ENCODE results near the gene CLK1.
"Not testable (repeated sequence)": the region's sequence is repeated elsewhere in the genome, so short reads cannot be mapped to it uniquely, and the experiment has no call there.

CLK1 gene

DNA sequence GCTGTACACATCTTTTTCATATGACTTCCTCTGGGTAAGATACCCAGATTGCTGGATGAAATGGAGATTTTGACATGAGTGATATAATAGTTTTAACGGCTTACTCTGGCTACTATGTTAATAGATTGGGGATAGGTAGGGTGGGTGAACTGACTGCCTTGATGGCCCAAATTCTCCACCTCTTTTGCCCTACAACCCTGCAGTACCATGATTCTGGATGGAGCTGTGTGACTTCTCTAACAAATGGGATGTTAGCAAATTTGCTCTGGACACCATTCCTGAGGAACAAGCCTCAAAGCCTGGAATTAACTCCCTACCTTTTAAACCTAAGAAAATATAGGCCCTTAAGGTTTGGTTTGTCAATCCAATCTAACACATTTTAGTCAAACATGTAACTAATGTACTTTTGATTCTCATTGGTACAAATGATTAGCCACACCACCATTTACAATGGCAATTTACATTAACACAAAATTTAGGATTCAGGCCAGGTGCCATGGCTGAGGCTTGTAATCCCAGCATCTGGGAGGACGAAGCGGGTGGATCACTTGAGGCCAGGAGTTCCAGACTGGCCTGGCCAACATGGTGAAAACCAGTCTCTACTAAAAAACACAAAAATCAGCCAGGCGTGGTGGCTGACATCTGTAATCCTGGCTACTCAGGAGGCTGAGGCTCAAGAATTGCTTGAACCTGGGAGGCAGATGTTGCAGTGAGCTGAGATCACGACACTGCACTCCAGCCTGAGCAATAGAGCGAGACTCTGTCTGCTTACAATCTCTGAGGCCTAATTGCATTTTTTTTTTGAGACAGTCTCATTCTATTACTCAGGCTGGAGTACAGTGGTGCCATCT is 12.8 kb downstream of the CLK1 start:
- DNase-seq (ENCODE audit: low read depth in 2 of 2), result no peak

DNA sequence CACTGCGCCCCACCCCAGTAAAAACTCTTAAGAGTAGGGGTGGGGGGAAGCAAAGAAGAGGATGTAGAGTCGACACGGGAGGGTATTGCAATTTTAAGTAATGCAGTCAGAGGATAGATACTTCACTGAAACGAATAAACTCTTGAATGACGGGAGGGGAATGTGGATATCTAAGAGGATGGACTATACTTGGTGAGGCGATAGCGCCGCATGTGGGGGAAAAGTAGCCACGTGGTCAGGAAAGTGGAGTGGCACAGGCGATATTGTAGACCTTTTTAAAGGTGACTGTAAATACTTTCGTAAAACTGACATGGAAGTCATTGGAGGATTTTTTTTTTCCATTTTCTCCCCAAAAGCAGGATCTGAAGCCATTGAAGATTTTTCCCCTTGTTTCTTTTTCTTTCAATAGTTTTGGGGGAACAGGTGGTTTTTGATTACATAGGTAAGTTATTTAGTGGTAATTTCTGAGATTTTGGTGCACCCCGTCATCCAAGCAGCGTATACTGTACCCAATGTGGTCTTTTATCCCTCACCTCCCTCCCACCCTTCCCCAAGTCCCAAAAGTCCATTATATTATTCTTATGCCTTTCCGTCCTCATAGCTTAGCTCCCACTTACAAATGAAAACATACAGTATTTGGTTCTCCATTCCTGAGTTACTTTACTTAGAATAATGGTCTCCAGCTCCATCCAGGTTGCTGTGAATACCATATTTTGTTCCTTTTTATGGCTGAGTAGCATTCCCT is 13.8 kb downstream of the CLK1 start:
- no peak for DNase-seq (ENCODE audit: low read depth in 2 of 2)

DNA sequence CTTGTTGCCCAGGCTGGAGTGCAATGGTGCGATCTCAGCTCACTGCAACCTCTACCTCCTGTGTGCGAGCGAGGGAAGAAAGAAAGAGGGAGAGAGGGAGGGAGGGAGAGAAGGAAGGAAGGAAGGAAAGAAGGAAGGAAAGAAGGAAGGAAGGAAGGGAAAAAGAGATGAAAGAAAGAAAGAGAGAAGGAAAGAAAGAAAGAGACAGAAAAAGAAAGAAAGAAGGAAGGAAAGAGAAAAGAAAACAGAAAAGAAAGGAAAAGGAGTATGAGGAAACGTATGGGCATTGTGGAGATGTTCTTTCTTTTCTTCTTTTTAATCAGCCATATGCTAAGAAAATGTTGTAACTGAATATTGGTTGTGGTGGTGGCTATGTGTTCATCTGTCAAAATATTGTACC is 16.5 kb downstream of the CLK1 start:
- no peak for DNase-seq (ENCODE audit: low read depth in 2 of 2)

DNA sequence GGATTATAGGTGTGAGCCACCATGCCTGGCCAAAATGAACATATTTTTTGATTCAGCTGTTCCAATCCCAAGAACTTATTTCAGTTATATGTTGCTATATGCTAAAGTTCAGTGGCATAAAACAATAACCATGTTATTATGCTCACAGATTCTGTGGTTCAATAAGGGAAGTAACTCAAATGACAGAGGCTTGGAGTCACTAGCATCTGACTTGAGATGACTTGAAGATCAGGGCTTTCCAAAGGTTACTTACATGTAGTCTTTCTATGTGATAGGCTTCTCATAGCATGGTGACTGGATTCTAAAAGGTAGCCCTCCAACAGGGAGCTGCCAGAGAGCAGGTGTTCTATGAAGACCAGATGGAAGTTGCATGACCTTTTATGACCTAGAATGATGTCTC is 17.2 kb downstream of the CLK1 start:
- DNase-seq (ENCODE audit: low read depth in 2 of 2), result no peak

DNA sequence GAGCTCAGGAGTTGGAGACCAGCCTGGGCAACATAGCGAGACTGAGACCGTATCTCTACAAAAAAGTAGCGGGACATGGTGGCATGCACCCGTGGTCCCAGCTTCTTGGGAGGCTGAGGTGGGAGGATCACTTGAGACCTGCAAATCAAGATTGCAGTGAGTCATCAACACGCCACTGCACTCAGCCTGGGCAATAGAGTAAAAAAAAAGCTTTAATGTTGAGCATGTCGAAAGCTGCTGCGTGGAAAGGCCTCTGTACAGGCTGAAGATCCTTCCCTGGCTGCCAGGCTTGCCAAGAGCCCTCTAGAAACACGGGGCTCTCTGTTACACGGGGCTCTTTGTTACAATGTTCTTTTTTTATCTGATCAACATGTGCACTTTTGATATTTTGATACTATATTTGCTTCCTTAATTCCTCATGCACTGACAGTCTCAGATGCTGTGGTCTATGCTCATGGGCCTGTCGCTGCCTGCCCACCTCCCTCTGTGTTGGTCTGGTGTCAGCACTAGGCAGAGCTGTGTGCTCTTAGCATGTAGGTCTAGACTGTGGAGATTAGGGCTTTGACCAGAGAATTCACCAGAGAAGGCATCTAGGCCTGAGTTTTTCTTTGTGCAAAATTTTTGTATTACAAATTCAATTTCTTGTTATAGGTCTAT is 18.7 kb downstream of the CLK1 start:
- no peak for DNase-seq (ENCODE audit: low read depth in 2 of 2)

DNA sequence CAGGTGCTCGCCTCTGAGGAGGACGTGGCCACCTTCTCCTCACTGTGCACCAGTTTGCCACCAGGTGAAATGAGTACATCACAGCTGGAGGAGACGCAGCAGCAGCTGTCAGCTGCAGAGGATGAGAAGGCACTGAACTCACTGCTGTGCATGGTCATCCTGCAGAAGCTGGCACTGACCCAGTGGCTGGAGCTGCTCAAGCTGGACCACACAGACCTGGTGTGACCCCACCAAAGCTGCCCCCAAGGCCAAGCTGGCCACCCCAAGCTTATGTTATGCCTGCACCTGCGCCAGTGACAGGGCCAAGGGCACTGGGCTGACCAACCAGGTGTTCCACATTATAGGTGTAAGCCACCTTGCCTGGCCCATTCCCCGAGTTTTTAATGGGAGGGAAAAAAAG is 19.3 kb downstream of the CLK1 start:
- no peak for DNase-seq (ENCODE audit: low read depth in 2 of 2)

DNA sequence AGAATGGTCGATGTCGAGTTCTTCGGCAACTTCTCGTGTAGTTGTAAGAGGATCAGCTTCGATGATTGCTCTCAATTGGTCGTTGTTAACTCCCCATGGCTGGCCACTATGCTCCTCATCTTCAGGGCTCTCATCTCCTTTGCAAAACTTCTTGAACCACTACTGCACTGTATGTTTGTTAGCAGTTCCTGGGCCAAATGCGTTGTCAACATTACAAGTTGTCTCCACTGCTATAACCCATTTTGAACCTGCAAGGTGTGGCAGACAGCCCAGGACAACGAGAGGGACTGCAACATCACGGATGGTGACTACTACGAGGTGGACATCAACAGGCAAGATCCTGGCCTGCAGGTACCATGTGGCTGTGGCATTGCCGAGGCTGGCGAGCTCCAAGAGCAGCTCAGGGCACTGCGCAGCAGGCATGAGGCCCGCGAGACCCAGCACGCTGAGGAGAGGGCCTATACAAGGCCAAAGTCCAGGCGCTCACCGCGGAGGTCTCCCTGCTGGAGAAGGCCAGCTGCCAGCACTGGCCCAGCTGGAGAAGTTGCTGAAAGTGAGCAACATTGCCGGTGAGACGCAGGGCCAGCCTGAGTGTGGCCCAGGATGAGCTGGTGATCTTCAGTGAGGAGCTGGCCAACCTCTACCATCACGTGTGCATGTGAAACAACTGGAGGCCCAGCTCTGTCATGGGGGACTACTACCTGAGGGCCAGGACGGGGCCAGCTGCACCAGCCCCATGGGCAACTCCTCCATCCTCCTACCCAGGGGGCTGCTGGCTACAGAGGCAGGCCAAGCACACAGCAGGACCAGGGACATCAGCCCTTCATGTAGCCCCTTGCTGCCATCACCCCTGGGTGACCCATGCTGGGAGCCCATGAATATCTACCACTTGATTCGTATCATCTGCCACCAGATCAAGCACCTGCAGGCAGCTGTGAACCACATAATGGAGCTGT is 20.2 kb downstream of the CLK1 start:
- no peak for DNase-seq (ENCODE audit: low read depth in 2 of 2)

DNA sequence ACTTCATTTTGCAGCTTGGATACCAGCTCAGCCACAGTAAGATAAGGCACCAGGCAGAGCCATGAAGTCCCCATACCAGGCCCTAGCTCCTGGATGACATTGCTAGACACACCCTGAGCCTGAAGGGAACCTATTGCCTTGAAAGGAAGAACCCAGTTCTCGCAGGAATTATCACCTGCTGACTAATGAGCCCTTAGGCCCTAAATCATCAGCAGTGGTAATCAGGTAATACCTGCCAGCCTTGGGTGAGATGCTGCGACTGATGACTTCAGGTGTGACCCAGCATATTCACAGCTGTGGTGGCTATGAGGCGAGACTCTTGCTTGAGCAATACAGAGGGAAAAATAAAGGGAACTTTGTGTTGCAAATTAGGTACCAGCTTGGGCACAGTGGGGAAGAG is 24.9 kb downstream of the CLK1 start:
- DNase-seq (ENCODE audit: low read depth in 2 of 2), result no peak

DNA sequence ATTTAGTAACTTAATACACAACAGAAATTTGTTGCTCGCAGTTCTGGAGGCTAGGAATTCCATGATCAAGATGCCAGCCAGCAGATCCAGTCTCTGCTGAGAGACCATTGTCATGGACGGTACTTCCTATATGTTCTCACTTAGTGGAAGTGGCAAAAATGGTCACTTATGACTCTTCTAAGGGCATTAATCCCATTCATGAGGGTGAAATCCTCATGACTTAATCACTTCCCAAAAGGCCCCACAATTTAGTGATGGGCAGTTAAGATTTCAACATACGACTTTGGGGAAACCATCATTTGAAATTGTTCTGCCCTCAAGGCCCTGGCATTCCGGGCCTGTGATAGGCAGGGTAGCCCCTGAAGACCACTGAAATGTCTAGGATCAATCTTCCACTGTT is 29.8 kb downstream of the CLK1 start:
- DNase-seq (ENCODE audit: low read depth in 2 of 2), result no peak

DNA sequence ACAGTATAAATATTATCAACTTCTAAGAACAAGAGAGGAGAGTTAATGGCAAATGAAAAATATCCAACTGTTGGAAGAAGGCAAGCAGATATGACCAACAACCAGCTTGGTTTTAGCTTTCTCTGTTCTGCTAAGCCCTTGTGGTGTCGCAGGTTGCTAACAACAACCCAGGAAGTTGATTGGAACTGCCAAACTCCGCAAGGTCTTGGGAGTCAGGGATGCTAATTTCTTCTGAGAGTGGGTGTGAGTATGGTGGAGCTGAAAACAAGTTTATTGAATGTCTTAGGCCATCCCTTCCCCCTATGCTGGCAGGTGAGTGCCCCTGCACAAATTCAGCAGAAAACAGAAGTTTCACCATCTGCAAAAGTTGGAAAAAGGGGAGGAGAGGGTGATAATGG is 35.2 kb downstream of the CLK1 start:
- DNase-seq (ENCODE audit: low read depth in 2 of 2), result no peak

DNA sequence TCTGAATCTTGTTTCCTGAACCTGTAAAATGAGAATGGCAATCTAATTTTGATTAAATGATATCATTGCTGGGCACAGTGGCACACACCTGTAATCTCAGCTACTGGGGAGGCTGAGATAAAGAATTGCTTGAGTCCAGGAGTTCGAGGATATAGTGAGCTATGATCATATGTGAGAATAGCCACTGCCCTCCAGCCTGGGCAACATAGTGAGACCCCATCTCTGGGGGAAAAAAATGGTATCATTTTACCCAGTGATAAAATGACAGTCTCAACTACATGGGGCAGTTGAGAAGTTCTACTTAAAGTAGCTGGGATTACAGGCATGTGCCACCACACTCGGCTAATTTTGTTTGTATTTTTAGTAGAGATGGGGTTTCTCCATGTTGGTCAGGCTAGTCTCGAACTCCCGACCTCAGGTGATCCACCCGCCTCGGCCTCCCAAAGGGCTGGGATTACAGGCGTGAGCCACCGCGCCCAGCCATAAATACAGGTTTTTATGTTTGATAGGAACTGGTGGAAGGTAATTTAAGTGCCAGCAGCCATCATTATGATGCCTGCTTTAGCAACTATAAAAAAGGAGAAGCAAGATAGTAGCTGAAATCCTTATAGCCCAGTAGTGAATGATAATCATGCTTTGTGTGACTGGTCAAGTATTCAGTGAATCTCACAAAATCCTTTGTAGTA is 35.7 kb downstream of the CLK1 start:
- no peak for DNase-seq (ENCODE audit: low read depth in 2 of 2)

DNA sequence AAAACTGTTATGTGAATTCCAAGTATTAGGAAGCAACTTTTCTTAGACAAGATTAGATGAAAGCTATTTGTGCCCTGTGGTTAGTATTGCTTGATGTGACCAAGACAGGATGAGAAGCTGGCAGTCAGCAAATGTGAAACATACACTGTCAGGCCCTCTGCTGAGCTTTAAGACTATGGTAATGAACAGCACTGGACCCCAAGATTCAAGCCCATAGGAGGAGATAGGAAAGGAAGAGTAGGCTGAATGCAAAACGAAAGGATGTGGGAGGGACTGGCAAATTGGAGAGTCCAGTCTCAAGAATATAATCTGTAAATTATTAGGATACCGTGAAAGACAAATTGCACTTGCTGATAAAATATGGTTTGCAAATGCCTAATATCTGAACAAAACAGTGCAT is 36.4 kb downstream of the CLK1 start:
- DNase-seq (ENCODE audit: low read depth in 2 of 2), result no peak

DNA sequence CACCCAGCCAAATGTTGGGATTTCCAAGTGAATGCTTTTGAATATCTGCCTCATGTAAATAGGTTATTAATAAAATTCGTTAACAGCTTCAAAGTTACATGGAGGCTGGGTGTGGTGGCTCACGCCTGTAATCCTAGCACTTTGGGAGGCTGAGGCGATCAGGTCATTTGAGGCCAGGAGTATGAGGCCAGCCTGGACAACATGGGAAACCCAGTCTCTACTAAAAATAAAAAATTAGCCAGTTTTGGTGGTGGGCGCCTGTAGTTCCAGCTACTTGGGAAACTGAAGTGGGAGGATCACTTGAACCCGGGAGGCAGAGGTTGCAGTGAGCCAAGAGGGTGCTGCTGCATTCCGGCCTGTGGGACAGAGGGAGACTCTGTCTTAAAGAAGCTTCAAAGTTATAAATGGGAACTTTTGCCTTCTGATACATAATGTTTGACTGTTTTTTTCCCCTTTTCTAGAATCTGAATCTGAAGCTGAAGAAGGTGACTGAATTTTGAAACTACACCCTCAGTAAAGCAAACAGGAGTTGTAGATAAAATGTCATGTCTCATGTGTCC is 42.7 kb downstream of the CLK1 start:
- no peak for DNase-seq (ENCODE audit: low read depth in 2 of 2)

DNA sequence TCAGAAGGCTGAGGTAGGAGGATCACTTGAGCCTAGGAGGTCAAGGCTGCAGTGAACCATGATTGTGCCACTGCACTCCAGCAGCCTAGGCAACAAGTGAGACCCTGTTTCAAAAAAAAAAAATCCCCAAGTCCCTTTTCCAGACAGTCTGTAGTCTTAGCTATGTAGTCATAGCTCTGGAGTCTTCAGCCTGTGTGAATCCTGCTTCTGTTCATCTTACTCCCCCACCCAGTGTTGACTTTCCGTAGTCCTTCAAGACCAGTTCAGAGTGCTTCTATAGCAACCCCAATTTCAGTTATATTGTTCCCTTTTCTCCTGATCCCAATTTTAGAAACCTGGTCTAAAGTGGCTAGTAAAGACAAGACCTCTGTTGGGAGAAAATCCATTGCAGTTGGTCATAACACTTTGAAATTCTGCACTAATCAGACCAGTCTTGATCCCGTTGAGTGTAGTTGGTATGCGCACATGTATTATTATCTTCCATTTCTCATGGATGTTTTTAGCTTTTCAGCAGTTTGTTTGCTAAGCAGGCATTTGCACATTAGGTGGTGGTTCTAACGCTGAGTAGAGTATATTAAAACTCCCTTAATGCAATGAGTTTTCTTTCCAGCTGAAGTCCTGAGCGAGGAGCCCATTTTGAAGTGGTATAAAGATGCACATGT is 43.8 kb downstream of the CLK1 start:
- DNase-seq (ENCODE audit: low read depth in 2 of 2), result no peak

DNA sequence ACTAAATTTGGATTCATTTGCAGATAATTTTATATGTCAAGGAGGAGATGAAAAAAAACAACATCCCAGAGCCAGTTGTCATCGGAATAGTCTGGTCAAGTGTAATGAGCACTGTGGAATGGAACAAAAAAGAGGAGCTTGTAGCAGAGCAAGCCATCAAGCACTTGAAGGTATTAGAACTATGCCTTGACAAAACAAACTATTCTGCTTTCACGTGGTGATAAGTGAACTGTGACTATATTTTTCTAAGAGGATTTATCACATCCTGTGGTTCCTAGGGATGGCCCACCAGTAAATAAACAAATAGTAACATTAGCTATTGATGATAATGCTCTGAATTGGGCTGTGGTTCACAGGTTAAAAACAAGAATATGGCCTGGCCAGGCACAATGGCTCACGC is 45.7 kb downstream of the CLK1 start:
- not testable (repeated sequence) for DNase-seq (ENCODE audit: low read depth in 2 of 2)

DNA sequence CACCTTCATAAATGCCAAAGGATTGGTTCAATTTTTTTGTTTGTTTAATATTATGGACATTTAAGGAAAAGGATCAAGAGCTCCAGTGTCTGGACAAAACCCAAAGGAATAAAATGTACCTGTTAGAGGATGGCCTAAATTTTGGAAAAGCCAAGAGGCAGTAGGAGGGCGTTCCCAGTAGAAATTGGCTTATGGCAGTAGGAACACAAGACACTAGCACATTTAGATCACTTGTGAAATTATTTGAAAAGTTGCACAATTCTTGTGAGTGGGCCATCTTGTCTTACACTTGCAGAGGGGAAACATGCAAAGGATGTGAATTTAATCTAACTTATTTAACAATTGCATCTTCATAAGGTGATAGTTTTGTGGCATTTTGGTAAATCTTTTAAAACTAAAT is 49.5 kb downstream of the CLK1 start:
- no peak for DNase-seq (ENCODE audit: low read depth in 2 of 2)

DNA sequence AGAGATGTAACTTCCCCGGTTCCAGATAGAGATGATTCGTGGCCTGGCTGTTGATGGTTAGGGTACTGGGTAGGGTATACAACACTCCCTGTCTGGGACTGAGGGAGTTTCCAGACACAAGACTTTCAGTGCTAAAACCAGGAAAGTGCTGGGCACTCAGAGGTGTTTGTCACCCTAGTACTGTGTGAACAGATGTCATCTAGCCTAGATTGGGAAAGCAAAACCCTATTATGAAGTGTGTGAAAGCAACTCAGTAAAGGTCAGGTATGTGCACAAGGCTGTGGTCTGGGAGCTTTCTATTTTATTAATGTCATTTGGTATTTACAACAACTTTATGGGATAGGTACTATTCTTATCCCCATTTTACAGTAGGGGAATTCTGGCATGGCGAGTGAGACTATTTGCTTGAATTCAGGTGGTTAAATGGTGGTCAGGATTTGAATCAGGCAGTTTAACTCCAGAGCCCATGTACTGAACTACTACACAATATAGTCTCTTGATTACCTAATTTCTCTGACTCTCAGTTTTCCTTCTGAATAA is 50.1 kb downstream of the CLK1 start:
- no peak for DNase-seq (ENCODE audit: low read depth in 2 of 2)

DNA sequence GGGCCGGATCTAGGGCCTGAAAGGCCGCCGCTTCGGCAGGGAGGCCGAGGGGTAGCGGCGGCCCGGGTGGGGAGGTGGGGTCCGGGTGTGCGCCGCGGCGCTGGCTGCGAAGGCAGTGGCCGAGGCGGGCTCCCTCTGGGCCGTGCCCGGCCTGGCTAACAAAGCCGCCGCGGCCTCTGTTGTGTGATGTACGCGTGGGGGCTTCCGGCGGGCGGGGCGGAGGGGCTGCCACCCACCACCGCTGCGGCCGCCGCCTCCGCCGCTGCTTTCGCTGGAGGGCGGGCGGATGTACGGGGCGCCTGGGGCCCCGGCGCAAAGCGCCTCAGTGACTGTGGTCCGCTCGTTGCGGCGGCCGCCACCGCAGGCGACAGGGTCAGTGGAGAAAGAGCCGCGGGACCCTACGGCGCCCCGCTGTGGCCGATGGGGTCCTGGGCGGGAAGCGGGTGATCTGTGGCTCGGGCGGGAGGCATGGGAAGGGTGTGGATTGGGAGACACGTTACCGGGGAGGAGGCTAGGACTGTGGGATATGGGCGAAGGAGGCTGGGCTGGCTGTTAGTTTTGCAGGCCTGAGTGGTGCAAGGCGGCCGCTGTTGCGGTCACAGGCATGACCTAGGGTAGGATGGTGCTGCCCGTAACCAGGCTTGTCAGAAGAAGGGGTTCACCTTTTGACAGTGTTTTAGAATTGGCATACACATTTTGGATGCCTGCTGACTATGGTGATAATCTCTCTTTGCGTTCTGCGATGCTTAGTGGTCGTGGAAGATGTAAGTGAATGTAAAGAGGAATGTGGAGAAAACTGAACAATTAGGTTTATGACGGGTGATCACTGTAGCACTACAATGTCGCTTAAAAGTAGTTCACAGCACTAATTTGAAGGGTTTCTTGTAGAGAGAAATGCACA is 52.1 kb downstream of the CLK1 start:
- DNase-seq (ENCODE audit: low read depth in 2 of 2), result peak; percentile 25 to 46

Data from stimulated activated CD4-positive, alpha-beta T cell treated with anti-CD3 and anti-CD28 coated beads, Interleukin-15, amount 100 ng/mL, for 48 hours (primary cell).